Tibial nerve (tissue), 4 donors: ENCODE results near the gene CSF1. TPM values are rescaled to one million over a fixed set of nuclear protein-coding genes. Genes with fewer than 3 reads are reported as not detected.

Experiments used
- DNase-seq, 2 donors: peaks; one replicate each; pipeline ENCODE4 v3.0.0-alpha.2; 2019; ENCODE audit warnings: low spot score in 2 of 2
- H3K27ac ChIP-seq, 4 donors: fragments of 200-600 bp; sonication (generic) in 3 of 4; one replicate each; pipeline ENCODE4 v1.5.1; 2017 to 2019; ENCODE audit warnings: mild to moderate bottlenecking in 1 of 4
- H3K27me3 ChIP-seq, 2 donors: fragments of 200-600 bp; sonication (generic) in 1 of 2; one replicate each; pipeline versions ENCODE4 v1.5.1 to v1.6.0; 2017 to 2019
- H3K36me3 ChIP-seq, 3 donors: fragments of 200-600 bp; sonication (generic); one replicate each; pipeline ENCODE4 v1.5.1; 2018 to 2019
- H3K4me1 ChIP-seq, 4 donors: fragments of 200-600 bp; sonication (generic) in 3 of 4; one replicate each; pipeline ENCODE4 v1.5.1; 2017 to 2019
- H3K4me3 ChIP-seq, 4 donors: fragments of 200-600 bp; sonication (generic) in 3 of 4; one replicate each; pipeline ENCODE4 v1.5.1; 2017 to 2019; ENCODE audit warnings: mild to moderate bottlenecking in 1 of 4, moderate library complexity in 1 of 4
- H3K9me3 ChIP-seq, 4 donors: fragments of 200-600 bp; sonication (generic) in 3 of 4; one replicate each; pipeline ENCODE4 v1.5.1; 2017 to 2019
- CTCF ChIP-seq, 5 experiments: fragments of 200-600 bp in 3 of 5; fragments of 450-650 bp in 2 of 5; sonication (generic) in 3 of 5; IDR thresholded peaks; one replicate each; pipeline ENCODE4 v1.5.1; 2016 to 2019; ENCODE audit warnings: antibody characterized with exemption in 5 of 5, mild to moderate bottlenecking in 3 of 5, moderate library complexity in 2 of 5
- EP300 ChIP-seq, 2 donors: sonication (generic); formaldehyde crosslinking; IDR thresholded peaks; one replicate each; pipeline ENCODE4 v1.6.1; 2017; ENCODE audit warnings: antibody characterized with exemption in 2 of 2, mild to moderate bottlenecking in 1 of 2
- POLR2A ChIP-seq, 2 donors: fragments of 450-650 bp; IDR thresholded peaks; one replicate each; pipeline ENCODE4 v1.6.1; 2017; ENCODE audit warnings: antibody characterized with exemption in 2 of 2, mild to moderate bottlenecking in 2 of 2, moderate library complexity in 2 of 2
- WGBS, 2 donors: methylation state at CpG; one replicate each; pipeline ENCODE4 v1.1.5; 2018; 5-methylcytosine and 5-hydroxymethylcytosine counted together
- total RNA-seq, 4 donors: library from RNA; depleted of rRNA; stranded (reverse); fragments of >200 nt; gene quantifications; one replicate each; pipeline ENCODE4 v1.1.0, GENCODE V29; 2016

The CSF1 gene
- total RNA-seq, 4 donors from 2014 or later, result 66.8 to 124 (median 90.8) TPM

- peaks cover 0 to 60% (median 55%) of the 10 kb centered on the region in 4 donors for H3K4me1 ChIP-seq
- peaks cover 0 to 16% (median 0%) of the 10 kb centered on the region in 3 donors for H3K36me3 ChIP-seq
- no peak for DNase-seq
- H3K9me3 ChIP-seq, result peaks cover 0 to 6% (median 0%) of the 10 kb centered on the region in 4 donors
- WGBS, 2 donors, result 97 to 98% methylated on average over 3 of the region's 3 CpGs
- H3K27ac ChIP-seq, result peak overlapping the region in 2 of 4 donors; percentile 86 to 92
- TF ChIP-seq EP300 (IDR thresholded peaks at IDR 0.05) (no peak), POLR2A (IDR thresholded peaks at IDR 0.05) (no peak), CTCF (IDR thresholded peaks at IDR 0.05) (no peak)
- H3K4me3 ChIP-seq, result no peak overlapping the region
- H3K27me3 ChIP-seq, result no peaks in the 10 kb centered on the region
Observed at GRCh38 chr1:109931911-109932636, 21.4 kb downstream of the CSF1 start.

- H3K27me3 ChIP-seq, result no peaks in the 10 kb centered on the region
- peaks cover 0 to 54% (median 49%) of the 10 kb centered on the region in 4 donors for H3K4me1 ChIP-seq
- 96 to 99% methylated on average over 5 of the region's 5 CpGs for WGBS, 2 donors
- H3K27ac ChIP-seq, result peak overlapping the region in 1 of 4 donors; percentile 92
- DNase-seq, result no peak
- no peak for TF ChIP-seq POLR2A (IDR thresholded peaks at IDR 0.05)
- TF ChIP-seq CTCF (IDR thresholded peaks at IDR 0.05), result no peak
- TF ChIP-seq EP300 (IDR thresholded peaks at IDR 0.05), result no peak
- no peak overlapping the region for H3K4me3 ChIP-seq
- peaks cover 0 to 16% (median 0%) of the 10 kb centered on the region in 3 donors for H3K36me3 ChIP-seq
- H3K9me3 ChIP-seq, result peaks cover 0 to 11% (median 3%) of the 10 kb centered on the region in 4 donors
Observed at GRCh38 chr1:109932679-109933078, 22.0 kb downstream of the CSF1 start.

- peaks cover 0 to 21% (median 5%) of the 10 kb centered on the region in 4 donors for H3K9me3 ChIP-seq
- H3K27me3 ChIP-seq, result no peaks in the 10 kb centered on the region
- H3K36me3 ChIP-seq, result peaks cover 0 to 10% (median 0%) of the 10 kb centered on the region in 3 donors
- H3K27ac ChIP-seq, result peak overlapping the region in 3 of 4 donors; percentile 33 to 60 (median 57)
- DNase-seq, result no peak
- TF ChIP-seq EP300 (IDR thresholded peaks at IDR 0.05) (no peak), POLR2A (IDR thresholded peaks at IDR 0.05) (no peak), CTCF (IDR thresholded peaks at IDR 0.05) (no peak)
- WGBS, 2 donors, result 24 to 37% methylated on average over 10 of the region's 10 CpGs
- peaks cover 0 to 40% (median 35%) of the 10 kb centered on the region in 4 donors for H3K4me1 ChIP-seq
- H3K4me3 ChIP-seq, result no peak overlapping the region
Observed at GRCh38 chr1:109933856-109934711, 23.4 kb downstream of the CSF1 start.

- H3K27ac ChIP-seq, result peak overlapping the region in 1 of 4 donors; percentile 68
- WGBS, 2 donors, result 77 to 80% methylated on average over 4 of the region's 4 CpGs
- no peak for TF ChIP-seq EP300 (IDR thresholded peaks at IDR 0.05)
- TF ChIP-seq CTCF (IDR thresholded peaks at IDR 0.05), result no peak
- TF ChIP-seq POLR2A (IDR thresholded peaks at IDR 0.05), result no peak
Observed at GRCh38 chr1:109935451-109935900, 24.8 kb downstream of the CSF1 start.

More at GRCh38 chr1:109935451-109935900, 24.8 kb downstream of the CSF1 start:
- Histone ChIP-seq H3K27me3 (no peaks in the 10 kb centered on the region), H3K4me1 (peaks cover 0 to 26% (median 21%) of the 10 kb centered on the region in 4 donors), H3K36me3 (no peaks in the 10 kb centered on the region), H3K4me3 (no peak overlapping the region), H3K9me3 (peaks cover 0 to 21% (median 5%) of the 10 kb centered on the region in 4 donors)
- no peak for DNase-seq
